SU-DHL-6 (cell line): ENCODE data around the gene LANCL1.

Experiments used
- H2AFZ ChIP-seq: fragments of 200-600 bp; sonication (generic); 2 replicates; pipeline ENCODE4 v1.6.1; 2014; ENCODE audit warnings: low read depth, mild to moderate bottlenecking, moderate library complexity, mixed read lengths, antibody characterized with exemption, low read length; ENCODE audit not compliant: severe bottlenecking
- H3F3A ChIP-seq: fragments of 200-600 bp; shearing (Covaris generic); 2 replicates; pipeline ENCODE4 v1.6.0; 2016; ENCODE audit warnings: antibody characterized with exemption, mild to moderate bottlenecking; ENCODE audit not compliant: insufficient read depth
- H3K27ac ChIP-seq: fragments of 200-600 bp; sonication (generic); 2 replicates; pipeline ENCODE4 v1.5.1; 2016; ENCODE audit warnings: low read depth, mild to moderate bottlenecking, low read length, moderate library complexity, mixed read lengths
- H3K27me3 ChIP-seq: fragments of 200-600 bp; sonication (generic), shearing (Covaris generic); 2 replicates; pipeline ENCODE4 v1.6.0; 2014; ENCODE audit warnings: mild to moderate bottlenecking, low read length
- H3K36me3 ChIP-seq: fragments of 200-600 bp; sonication (generic); 2 replicates; pipeline ENCODE4 v1.6.1; 2014; ENCODE audit warnings: mild to moderate bottlenecking, low read length, mixed read lengths
- H3K4me2 ChIP-seq: fragments of 300-600, 200-600 bp; shearing (Covaris generic), sonication (generic); 2 replicates; pipeline ENCODE4 v1.6.0; 2014; ENCODE audit warnings: low read length, low read depth, mild to moderate bottlenecking; ENCODE audit not compliant: poor library complexity, severe bottlenecking
- H3K4me3 ChIP-seq: fragments of 200-600 bp; sonication (generic); 2 replicates; pipeline ENCODE4 v1.5.1; 2014; ENCODE audit warnings: antibody characterized with exemption, low read length, mild to moderate bottlenecking, mixed read lengths; ENCODE audit not compliant: insufficient read depth, poor library complexity, severe bottlenecking
- H3K79me2 ChIP-seq: fragments of 200-600 bp; sonication (generic); 2 replicates; pipeline ENCODE4 v1.6.1; 2014; ENCODE audit warnings: mild to moderate bottlenecking, low read length, moderate library complexity; ENCODE audit not compliant: insufficient read depth
- H3K9ac ChIP-seq: fragments of 200-600 bp; sonication (generic); 2 replicates; pipeline ENCODE4 v1.7.0; 2014; ENCODE audit warnings: mild to moderate bottlenecking, low read length
- H3K9me2 ChIP-seq: fragments of 200-600 bp; sonication (generic); replicated peaks from 2 replicates; pipeline ENCODE4 v1.6.1; 2014; ENCODE audit warnings: low read length; ENCODE audit not compliant: insufficient read depth
- H3K9me3 ChIP-seq: fragments of 200-600 bp; sonication (generic); 2 replicates; pipeline ENCODE4 v1.6.1; 2014; ENCODE audit warnings: low read length, mixed read lengths; ENCODE audit not compliant: insufficient read depth
- H4K20me1 ChIP-seq: fragments of 200-600 bp; sonication (generic); 2 replicates; pipeline ENCODE4 v1.6.1; 2014; ENCODE audit warnings: low read depth, mild to moderate bottlenecking, antibody characterized with exemption, low read length, moderate library complexity, mixed read lengths
- CTCF ChIP-seq: fragments of 200-600 bp; sonication (generic); IDR thresholded peaks from one replicate; pipeline ENCODE4 v1.5.1; 2017; ENCODE audit warnings: antibody characterized with exemption, mild to moderate bottlenecking, low read length, moderate library complexity; ENCODE audit not compliant: insufficient read depth, poor library complexity, severe bottlenecking
- EZH2phosphoT487 ChIP-seq: fragments of 200-600 bp; sonication (generic), shearing (Covaris generic); conservative IDR thresholded peaks from 2 replicates; pipeline ENCODE4 v1.6.1; 2018; ENCODE audit warnings: mild to moderate bottlenecking, antibody characterized with exemption, low read length, moderate library complexity, mixed read lengths

The LANCL1 gene

GRCh38 chr2:210461401-210461800 lies 15.2 kb downstream of the LANCL1 start:
- H3K4me3 ChIP-seq: no peak overlapping the region
- H3K27ac ChIP-seq: no peak overlapping the region
- TF ChIP-seq EZH2phosphoT487 (no peak), CTCF (no peak)
- no peaks in the 10 kb centered on the region for H4K20me1 ChIP-seq
- H3K27me3 ChIP-seq: no peaks in the 10 kb centered on the region
- no peaks in the 10 kb centered on the region for H3K79me2 ChIP-seq
- H3K9ac ChIP-seq: no peak overlapping the region
- no peaks in the 10 kb centered on the region for H3K9me3 ChIP-seq
- H3K9me2 ChIP-seq: no peaks in the 10 kb centered on the region
- 0 out of 2 replicates have a peak, but pooled peaks cover 4% of the 10 kb centered on the region for H3K36me3 ChIP-seq
- H3K4me2 ChIP-seq: no peak overlapping the region
- H3F3A ChIP-seq: no peaks in the 10 kb centered on the region
- no peak overlapping the region for H2AFZ ChIP-seq

- Histone ChIP-seq H3K27me3 (no peaks in the 10 kb centered on the region), H4K20me1 (no peaks in the 10 kb centered on the region), H3K9me2 (no peaks in the 10 kb centered on the region), H3K79me2 (no peaks in the 10 kb centered on the region), H3F3A (no peaks in the 10 kb centered on the region), H3K4me2 (no peak overlapping the region), H3K9ac (no peak overlapping the region), H2AFZ (no peak overlapping the region), H3K9me3 (no peaks in the 10 kb centered on the region), H3K4me3 (no peak overlapping the region), H3K36me3 (0 out of 2 replicates have a peak, but pooled peaks cover 4% of the 10 kb centered on the region), H3K27ac (no peak overlapping the region)
- TF ChIP-seq CTCF: no peak
- no peak for TF ChIP-seq EZH2phosphoT487
Measured at GRCh38 chr2:210460322-210461227, 16.0 kb downstream of the LANCL1 start.

GRCh38 chr2:210459880-210460279 lies 16.7 kb downstream of the LANCL1 start:
- Histone ChIP-seq H3K4me3 (no peak overlapping the region), H3K36me3 (0 out of 2 replicates have a peak, but pooled peaks cover 4% of the 10 kb centered on the region), H3K9me2 (no peaks in the 10 kb centered on the region), H3K9me3 (no peaks in the 10 kb centered on the region), H4K20me1 (no peaks in the 10 kb centered on the region), H3K9ac (no peak overlapping the region), H3K4me2 (no peak overlapping the region), H3K27ac (no peak overlapping the region), H3F3A (no peaks in the 10 kb centered on the region), H2AFZ (no peak overlapping the region), H3K27me3 (no peaks in the 10 kb centered on the region), H3K79me2 (no peaks in the 10 kb centered on the region)
- TF ChIP-seq EZH2phosphoT487: no peak
- TF ChIP-seq CTCF: no peak
